Measurements from ENCODE around the gene SLC2A9.

- TF ChIP-seq CTCF (IDR thresholded peaks at IDR 0.05), result no peak
- TF ChIP-seq POLR2A (IDR thresholded peaks at IDR 0.05), result no peak
Measured at GRCh38 chr4:9976293-9976692, 45.0 kb downstream of the SLC2A9 start.
